HFFc6 (cell line): ENCODE results near the gene PLPPR4. TPM values are rescaled to one million over a fixed set of nuclear protein-coding genes. Genes with fewer than 3 reads are reported as not detected.
A peak's percentile ranks its signal among the peaks of the same experiment; 100 is the strongest.

ENCODE experiments used
- DNase-seq: peaks from one replicate; pipeline ENCODE4 v3.0.0-alpha.2; 2018
- H3K27ac Mint-ChIP-seq: 2 replicates; pipeline ENCODE4 v1.8.0; 2020; ENCODE audit warnings: mild to moderate bottlenecking, mixed read lengths
- H3K27me3 Mint-ChIP-seq: 2 replicates; pipeline ENCODE4 v1.8.0; 2021; ENCODE audit warnings: mild to moderate bottlenecking, moderate library complexity, mixed read lengths; ENCODE audit not compliant: insufficient read depth
- H3K36me3 Mint-ChIP-seq: 2 replicates; pipeline ENCODE4 v1.8.0; 2021; ENCODE audit warnings: low read depth, mixed read lengths
- H3K4me1 Mint-ChIP-seq: 2 replicates; pipeline ENCODE4 v1.8.0; 2020; ENCODE audit warnings: low read depth, mixed read lengths
- H3K4me3 Mint-ChIP-seq: 2 replicates; pipeline ENCODE4 v1.8.0; 2020; ENCODE audit warnings: mild to moderate bottlenecking, moderate library complexity, mixed read lengths
- H3K9me3 Mint-ChIP-seq: 2 replicates; pipeline ENCODE4 v1.8.0; 2020; ENCODE audit warnings: mild to moderate bottlenecking, mixed read lengths
- CTCF ChIP-seq: fragments of 200-600 bp; sonication (generic); IDR thresholded peaks from 2 replicates; pipeline ENCODE4 v1.5.0; 2021; ENCODE audit warnings: antibody characterized with exemption, mild to moderate bottlenecking
- total RNA-seq, 6 experiments: library from RNA; stranded (reverse); fragmentation: NEBNext Ultra II Directional; extraction: Animal tissue kit (Norgen Biotek cat#: 25700); gene quantifications; 2 replicates in 1 of 6; 3 replicates in 5 of 6; pipeline ENCODE4 v1.2.3, GENCODE V29; 2021

The PLPPR4 gene
- total RNA-seq, 6 experiments from 2014 or later = 0.37 to 0.69 (median 0.47) TPM

DNA sequence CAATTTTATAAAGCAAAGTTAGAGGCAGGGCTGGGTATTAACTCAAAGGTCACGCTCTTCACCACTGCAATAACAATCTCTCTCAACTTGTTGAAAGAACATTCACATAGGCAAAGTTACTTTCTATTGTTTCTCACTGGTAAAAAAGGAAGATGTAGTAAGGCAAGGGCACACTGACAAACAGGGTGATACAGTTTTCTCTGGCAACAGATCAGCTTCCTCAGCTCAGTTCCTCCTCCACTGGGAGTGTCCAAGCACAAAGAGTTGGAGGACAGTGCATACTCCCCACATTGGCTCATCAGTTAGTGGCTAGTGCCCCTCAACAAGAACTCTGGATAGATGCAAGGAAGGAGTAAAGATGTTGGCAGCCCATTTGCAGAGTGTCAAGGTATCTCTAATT lies 3.7 kb downstream of the PLPPR4 start:
- Mint-ChIP-seq H3K27me3 (no peaks in the 10 kb centered on the region; the same call in 1 of the 2 replicates), H3K4me1 (peaks cover 50% of the 10 kb centered on the region), H3K4me3 (no peak overlapping the region), H3K9me3 (peaks cover 2% of the 10 kb centered on the region; the same call in 1 of the 2 replicates), H3K27ac (no peak overlapping the region), H3K36me3 (no peaks in the 10 kb centered on the region)
- no peak for TF ChIP-seq CTCF
- peak; percentile 11 for DNase-seq

DNA sequence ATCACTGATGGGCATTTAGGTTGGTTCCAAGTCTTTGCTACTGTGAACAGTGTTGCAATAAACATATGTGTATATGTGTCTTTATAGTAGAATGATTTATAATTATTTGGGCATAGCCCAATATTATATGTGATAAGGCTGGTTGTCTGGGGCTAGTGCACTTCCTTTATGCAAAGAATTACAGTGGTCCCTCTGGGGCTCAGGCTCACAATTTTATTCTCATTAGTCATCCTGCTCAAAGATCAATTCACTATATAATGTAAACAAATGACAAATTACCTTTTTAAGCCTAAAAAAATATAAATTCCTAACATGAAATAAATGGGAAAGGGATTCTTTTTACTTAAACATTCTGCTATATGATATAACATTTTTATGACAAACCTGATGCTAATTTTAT lies 5.0 kb downstream of the PLPPR4 start:
- DNase-seq = no peak
- Mint-ChIP-seq H3K36me3 (no peaks in the 10 kb centered on the region), H3K27me3 (no peaks in the 10 kb centered on the region; the same call in 1 of the 2 replicates), H3K4me3 (no peak overlapping the region), H3K9me3 (peaks cover 9% of the 10 kb centered on the region; the same call in 1 of the 2 replicates), H3K27ac (no peak overlapping the region), H3K4me1 (peaks cover 45% of the 10 kb centered on the region)
- TF ChIP-seq CTCF = no peak

- Mint-ChIP-seq H3K4me3 (no peak overlapping the region), H3K36me3 (no peaks in the 10 kb centered on the region), H3K4me1 (peaks cover 34% of the 10 kb centered on the region), H3K9me3 (peaks cover 9% of the 10 kb centered on the region; the same call in 1 of the 2 replicates), H3K27ac (no peak overlapping the region), H3K27me3 (no peaks in the 10 kb centered on the region; the same call in 1 of the 2 replicates)
- no peak for TF ChIP-seq CTCF
- DNase-seq = no peak
Observed at GRCh38 chr1:99270646-99271045, 6.4 kb downstream of the PLPPR4 start.

DNA sequence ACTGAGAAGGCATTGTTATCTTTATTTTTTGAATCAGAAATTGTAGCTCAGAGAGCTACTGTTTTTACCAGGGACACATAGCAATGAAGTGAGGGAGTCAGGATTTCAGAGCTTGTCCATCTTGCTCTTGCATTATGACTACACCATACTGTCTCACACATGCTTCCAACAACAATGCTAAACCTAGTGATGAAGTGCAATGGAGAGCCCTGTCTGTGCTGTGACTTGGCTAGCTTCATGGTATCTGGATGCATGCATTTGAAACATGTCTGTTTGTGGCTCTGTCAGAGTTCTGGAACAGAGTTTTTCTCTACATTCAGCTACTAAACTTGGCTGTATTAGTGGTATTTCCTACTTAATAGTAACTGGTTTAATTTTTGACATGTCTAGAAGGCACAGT lies 7.0 kb downstream of the PLPPR4 start:
- TF ChIP-seq CTCF = no peak
- no peak for DNase-seq
- Mint-ChIP-seq H3K27ac (no peak overlapping the region), H3K4me3 (no peak overlapping the region), H3K4me1 (peaks cover 28% of the 10 kb centered on the region), H3K36me3 (no peaks in the 10 kb centered on the region), H3K9me3 (peaks cover 9% of the 10 kb centered on the region; the same call in 1 of the 2 replicates), H3K27me3 (no peaks in the 10 kb centered on the region; the same call in 1 of the 2 replicates)

DNA sequence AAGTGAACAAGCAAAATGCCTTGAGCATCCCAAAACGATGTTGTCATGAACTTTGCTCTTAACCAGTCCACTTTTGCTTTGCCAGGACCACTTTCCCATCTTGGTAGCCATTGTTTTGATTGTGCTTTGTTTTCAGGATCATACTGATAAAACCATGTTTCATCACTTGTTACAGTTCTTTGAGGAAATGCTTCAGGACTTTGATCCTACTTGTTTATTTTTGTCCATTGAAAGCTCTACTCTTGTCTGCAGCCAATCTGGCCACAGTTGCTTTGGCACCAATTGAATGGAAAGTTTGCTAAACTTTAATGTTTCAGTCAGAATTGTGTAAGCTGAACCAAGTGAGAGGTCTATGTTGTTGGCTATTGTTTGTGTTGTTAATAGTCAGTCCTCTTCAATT lies 12.8 kb downstream of the PLPPR4 start:
- H3K4me1 Mint-ChIP-seq = no peaks in the 10 kb centered on the region
- peaks cover 9% of the 10 kb centered on the region; the same call in 1 of the 2 replicates for H3K9me3 Mint-ChIP-seq
- no peak overlapping the region for H3K27ac Mint-ChIP-seq
- no peak for TF ChIP-seq CTCF
- H3K4me3 Mint-ChIP-seq = no peak overlapping the region
- DNase-seq = no peak
- H3K27me3 Mint-ChIP-seq = no peaks in the 10 kb centered on the region; the same call in 1 of the 2 replicates
- H3K36me3 Mint-ChIP-seq = no peaks in the 10 kb centered on the region

- H3K9me3 Mint-ChIP-seq = no peaks in the 10 kb centered on the region
- H3K4me1 Mint-ChIP-seq = no peaks in the 10 kb centered on the region
- H3K27me3 Mint-ChIP-seq = no peaks in the 10 kb centered on the region; the same call in 1 of the 2 replicates
- H3K4me3 Mint-ChIP-seq = no peak overlapping the region
- DNase-seq = no peak
- H3K27ac Mint-ChIP-seq = no peak overlapping the region
- no peak for TF ChIP-seq CTCF
- H3K36me3 Mint-ChIP-seq = no peaks in the 10 kb centered on the region
Observed at GRCh38 chr1:99279525-99279924, 15.2 kb downstream of the PLPPR4 start.
